ENCODE data around the gene GALNT10.

The GALNT10 gene

DNA sequence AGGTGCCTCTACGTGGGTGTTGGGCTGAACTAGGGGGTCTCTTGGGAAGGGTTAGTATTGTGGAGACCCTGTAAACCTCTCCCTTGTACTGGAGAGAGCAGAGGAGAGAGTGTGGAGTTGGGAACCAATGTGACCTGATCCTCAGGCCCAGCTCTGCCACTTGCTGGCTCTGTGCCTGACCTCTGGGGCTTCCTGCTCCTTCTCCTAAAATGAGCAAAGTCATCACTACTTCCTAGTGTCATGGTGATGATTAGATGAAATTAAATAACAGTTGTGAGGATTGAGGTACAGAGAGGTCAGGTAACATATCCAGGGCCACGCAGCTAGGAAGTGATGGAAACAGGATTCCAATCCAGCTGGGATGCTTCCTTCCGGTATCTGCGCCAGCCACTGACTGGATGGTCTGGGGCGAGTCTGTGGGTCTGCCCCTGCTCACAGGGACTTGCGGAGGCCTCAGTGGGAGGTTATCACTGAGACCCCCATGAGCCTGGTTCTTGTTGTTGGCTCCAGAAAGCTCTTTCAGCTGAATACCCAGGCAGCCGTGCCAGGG, 9.2 kb downstream of the GALNT10 start:
- in situ Hi-C loops (cut with HindIII; ENCODE audit: low pct_ligation_motif_present, low pct_unique_long_range_greater_than_20kb, low sequenced_read_pairs): no loop called here
- no peak for DNase-seq

DNA sequence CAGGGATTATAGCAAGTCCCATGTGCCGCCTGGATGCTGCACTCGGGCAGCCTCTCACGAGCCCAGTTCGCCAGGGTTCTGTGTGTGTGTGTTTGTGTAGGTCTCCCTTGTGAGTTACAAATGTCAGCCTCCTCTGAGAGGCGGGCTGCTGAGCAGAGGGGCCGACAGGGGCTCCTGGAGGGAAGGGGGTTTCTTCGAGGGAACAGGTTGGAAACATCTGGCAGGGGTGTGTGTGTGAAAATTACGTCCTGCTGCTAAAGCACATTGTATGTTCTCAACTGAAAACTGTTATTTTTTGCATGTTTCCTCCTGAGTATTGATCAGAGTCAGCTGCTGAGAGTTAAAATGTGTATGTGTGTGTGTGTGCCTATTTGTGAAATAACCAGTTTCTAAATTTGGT, 9.7 kb downstream of the GALNT10 start:
- in situ Hi-C loops (cut with HindIII; ENCODE audit: low pct_ligation_motif_present, low pct_unique_long_range_greater_than_20kb, low sequenced_read_pairs): no loop called here
- DNase-seq: no peak

- in situ Hi-C loops (cut with HindIII; ENCODE audit: low pct_ligation_motif_present, low pct_unique_long_range_greater_than_20kb, low sequenced_read_pairs): no loop called here
- DNase-seq: no peak
Measured at GRCh38 chr5:154201108-154201769, 10.7 kb downstream of the GALNT10 start.

GRCh38 chr5:154202379-154203260, 12.1 kb downstream of the GALNT10 start:
- no peak for DNase-seq
- in situ Hi-C loops (cut with HindIII; ENCODE audit: low pct_ligation_motif_present, low pct_unique_long_range_greater_than_20kb, low sequenced_read_pairs): no loop called here

DNA sequence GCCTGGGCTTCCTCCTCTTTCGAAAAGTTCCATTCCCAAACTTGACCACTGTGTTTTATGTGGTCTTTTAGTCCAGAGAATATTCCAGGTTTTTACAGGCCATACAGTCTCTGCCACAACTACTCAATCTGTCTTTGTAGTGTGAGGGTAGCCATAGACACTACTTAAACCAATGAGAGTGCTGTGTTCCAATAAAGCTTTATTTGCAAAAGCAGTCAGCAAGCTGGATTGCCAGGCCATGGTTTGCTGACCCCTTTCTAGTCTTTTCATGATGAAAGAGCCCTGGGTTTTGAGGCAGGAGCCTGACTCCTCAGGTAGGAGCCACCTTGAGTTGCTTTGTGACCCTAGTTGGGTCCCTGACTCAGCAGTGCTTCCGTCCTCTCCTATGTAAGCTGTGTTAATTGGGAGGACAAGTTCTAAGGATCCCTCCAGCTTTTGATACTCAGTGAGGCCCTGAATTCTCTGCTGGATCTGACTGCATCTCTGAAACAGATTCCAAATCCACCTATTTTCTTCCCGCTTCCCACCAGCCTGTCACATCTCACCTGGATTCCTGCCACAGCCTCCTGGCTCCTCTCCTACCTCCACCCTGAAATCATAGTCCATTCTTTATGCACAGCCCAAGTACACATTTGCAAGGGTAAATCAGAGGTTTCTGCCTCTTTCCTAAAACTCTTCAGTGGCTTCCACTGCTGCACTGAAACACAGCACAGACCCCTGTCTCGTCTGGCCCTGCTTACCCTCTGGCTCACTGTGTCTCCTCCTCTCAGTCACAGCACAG, 13.5 kb downstream of the GALNT10 start:
- DNase-seq: no peak
- in situ Hi-C loops (cut with HindIII; ENCODE audit: low pct_ligation_motif_present, low pct_unique_long_range_greater_than_20kb, low sequenced_read_pairs): no loop called here

DNA sequence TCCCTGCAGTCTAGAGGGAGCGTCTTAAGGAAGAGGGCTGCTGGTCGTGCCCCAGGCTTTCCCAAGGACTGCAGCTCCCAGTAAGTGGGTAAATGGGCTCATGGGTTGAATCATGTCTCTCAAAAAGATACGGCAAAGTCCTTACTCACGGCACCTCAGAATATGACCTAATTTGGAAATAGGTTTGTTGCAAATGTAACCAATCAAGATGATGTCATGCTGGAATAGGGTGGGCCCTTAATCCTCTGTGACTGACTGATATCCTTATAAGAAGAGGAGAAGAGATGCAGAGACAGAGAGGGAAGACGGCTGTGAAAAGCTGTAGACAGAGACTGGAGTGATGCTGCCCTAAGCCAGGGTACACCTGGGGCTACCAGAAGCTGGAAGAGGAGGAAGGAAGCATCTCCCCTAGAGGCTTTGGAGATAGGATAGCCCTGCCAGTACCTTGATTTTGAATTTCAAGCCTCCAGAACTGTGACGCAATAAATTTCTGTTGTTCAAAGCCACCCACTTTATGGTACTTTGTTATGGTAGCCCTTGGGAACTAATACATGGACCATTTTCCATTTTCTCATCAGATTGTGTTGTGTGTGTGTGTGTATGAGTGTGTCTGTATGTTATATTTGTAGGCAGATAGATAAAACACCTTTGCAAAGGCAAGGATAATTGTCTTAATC, 15.0 kb downstream of the GALNT10 start:
- in situ Hi-C loops (cut with HindIII; ENCODE audit: low pct_ligation_motif_present, low pct_unique_long_range_greater_than_20kb, low sequenced_read_pairs): no loop called here
- DNase-seq: no peak

DNA sequence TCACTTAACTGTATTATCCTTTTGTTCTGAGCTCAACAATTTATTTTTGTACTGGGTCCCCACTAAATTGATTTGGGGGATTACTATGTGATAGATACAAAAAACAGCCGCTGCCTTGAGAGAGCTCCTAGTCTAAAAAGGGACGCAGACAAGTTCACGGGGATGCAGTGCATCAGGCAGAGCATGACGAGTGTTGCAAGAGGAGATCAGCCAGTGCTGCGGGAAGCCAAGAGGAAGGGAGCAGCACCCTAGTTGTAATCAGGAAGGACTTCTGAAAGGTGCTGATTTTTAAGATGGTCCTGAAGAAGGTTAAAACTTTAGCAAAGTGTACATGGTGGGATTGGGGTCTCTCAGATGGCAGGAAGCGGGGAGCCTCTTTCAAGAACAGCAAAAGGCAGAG, 15.8 kb downstream of the GALNT10 start:
- in situ Hi-C loops (cut with HindIII; ENCODE audit: low pct_ligation_motif_present, low pct_unique_long_range_greater_than_20kb, low sequenced_read_pairs): no loop called here
- DNase-seq: no peak

GRCh38 chr5:154207204-154207603, 16.7 kb downstream of the GALNT10 start:
- no peak for DNase-seq
- in situ Hi-C loops (cut with HindIII; ENCODE audit: low pct_ligation_motif_present, low pct_unique_long_range_greater_than_20kb, low sequenced_read_pairs): no loop called here

- in situ Hi-C loops (cut with HindIII; ENCODE audit: low pct_ligation_motif_present, low pct_unique_long_range_greater_than_20kb, low sequenced_read_pairs): no loop called here
Measured at GRCh38 chr5:154209591-154210081, 19.1 kb downstream of the GALNT10 start.

GRCh38 chr5:154210163-154210562, 19.6 kb downstream of the GALNT10 start:
- DNase-seq: no peak
- in situ Hi-C loops (cut with HindIII; ENCODE audit: low pct_ligation_motif_present, low pct_unique_long_range_greater_than_20kb, low sequenced_read_pairs): no loop called here

More at GRCh38 chr5:154209591-154210081, 19.1 kb downstream of the GALNT10 start:
- no peak for DNase-seq

- DNase-seq: no peak
- in situ Hi-C loops (cut with HindIII; ENCODE audit: low pct_ligation_motif_present, low pct_unique_long_range_greater_than_20kb, low sequenced_read_pairs): no loop called here
Measured at GRCh38 chr5:154211641-154212390, 21.3 kb downstream of the GALNT10 start.

GRCh38 chr5:154213592-154213991, 23.1 kb downstream of the GALNT10 start:
- no peak for DNase-seq
- in situ Hi-C loops (cut with HindIII; ENCODE audit: low pct_ligation_motif_present, low pct_unique_long_range_greater_than_20kb, low sequenced_read_pairs): no loop called here

DNA sequence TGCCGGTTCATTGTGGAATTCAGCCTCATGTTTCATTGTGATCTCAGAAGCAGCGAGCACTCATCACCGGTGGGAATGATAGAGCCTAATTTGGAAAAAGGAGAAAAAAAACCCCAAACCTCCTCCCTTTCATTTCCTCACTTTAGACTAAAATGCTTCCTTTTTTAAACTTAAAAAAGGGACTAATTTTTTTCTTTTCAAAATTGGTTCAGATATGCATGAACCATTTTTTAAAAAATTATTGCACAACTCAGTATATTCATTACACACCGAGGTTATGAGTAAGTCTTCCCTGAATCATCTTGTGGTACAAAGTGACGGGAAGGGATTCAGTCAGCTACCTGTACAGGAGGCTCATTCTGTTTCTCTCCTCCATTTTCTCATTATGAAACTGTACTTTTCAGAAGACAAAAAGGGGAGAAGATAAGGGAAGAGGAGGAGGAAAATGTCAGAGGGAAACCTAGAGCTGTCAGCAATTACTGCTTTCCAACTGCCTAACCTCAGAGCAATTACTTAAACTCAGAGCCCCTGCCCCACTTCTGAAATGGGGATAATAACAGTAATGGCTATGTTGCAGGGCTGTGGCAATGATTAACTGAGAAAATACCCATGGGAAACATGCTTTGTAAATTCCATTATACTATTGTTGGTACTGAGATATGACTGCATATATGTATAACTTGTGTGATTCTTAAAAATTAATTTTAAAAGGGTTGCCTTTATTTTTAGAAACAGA, 24.0 kb downstream of the GALNT10 start:
- in situ Hi-C loops (cut with HindIII; ENCODE audit: low pct_ligation_motif_present, low pct_unique_long_range_greater_than_20kb, low sequenced_read_pairs): no loop called here
- DNase-seq: peak; percentile 55

DNA sequence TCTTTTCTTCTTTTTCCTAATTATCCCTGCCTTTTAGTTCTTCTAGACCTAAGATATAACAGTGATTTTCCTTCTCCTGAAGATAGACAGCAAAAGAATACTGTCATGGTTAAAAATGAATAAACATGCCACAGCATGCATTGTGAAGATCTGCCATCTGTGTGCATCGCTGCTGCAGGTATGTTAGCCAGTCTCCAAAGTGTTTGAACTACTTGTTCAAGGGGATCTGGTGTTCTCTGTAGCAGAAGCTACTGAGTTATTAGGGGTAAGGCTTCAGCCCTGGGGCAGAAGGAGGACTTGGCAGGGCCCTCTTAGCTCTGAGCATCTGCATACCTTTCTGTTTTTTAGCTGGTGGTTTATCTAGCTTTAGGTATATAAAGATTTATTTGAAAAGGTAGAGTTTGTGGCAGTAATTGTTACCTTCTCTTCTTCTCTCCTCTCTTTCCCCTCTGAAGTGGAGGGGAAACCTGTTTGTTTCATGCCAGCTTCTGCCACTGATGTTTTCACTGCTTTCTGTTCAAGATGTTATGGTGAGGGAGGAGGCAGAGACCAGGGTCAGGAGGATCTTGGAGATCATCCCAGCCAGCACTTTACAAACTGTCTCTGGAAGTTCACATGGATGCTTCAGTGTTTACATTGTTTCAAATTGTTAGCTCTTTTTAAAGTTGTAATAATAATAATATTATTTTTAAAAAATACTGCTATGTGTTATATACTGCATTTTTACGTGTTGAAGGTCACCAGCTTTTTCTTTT, 25.2 kb downstream of the GALNT10 start:
- no peak for DNase-seq
- in situ Hi-C loops (cut with HindIII; ENCODE audit: low pct_ligation_motif_present, low pct_unique_long_range_greater_than_20kb, low sequenced_read_pairs): no loop called here

- DNase-seq: no peak
- in situ Hi-C loops (cut with HindIII; ENCODE audit: low pct_ligation_motif_present, low pct_unique_long_range_greater_than_20kb, low sequenced_read_pairs): no loop called here
Measured at GRCh38 chr5:154217462-154217861, 26.9 kb downstream of the GALNT10 start.

- in situ Hi-C loops (cut with HindIII; ENCODE audit: low pct_ligation_motif_present, low pct_unique_long_range_greater_than_20kb, low sequenced_read_pairs): no loop called here
- DNase-seq: no peak
Measured at GRCh38 chr5:154218786-154219185, 28.3 kb downstream of the GALNT10 start.
